Activated CD8-positive, alpha-beta T cell treated with anti-CD3 and anti-CD28 coated beads for 36 hours (primary cell): ENCODE measurements around the gene PDE1C. TPM values are rescaled to one million over a fixed set of nuclear protein-coding genes. Genes with fewer than 3 reads are reported as not detected.

Source experiments
- ATAC-seq: fragments of 200-7000 bp; cut with Tn5 transposase; one replicate; pipeline ENCODE4 v1.10.0; 2021; ENCODE audit warnings: mild to moderate bottlenecking, moderate library complexity
- CTCF ChIA-PET: fragments of 350-600 bp; sonication (Branson Sonifier 250); formaldehyde crosslinking; loops from one replicate; lab custom pipeline; 2021; ENCODE audit warnings: antibody characterized with exemption; lab: Charles Lee
- POLR2A ChIA-PET: fragments of 350-600 bp; sonication (Branson Sonifier 250); formaldehyde crosslinking; loops from one replicate; lab custom pipeline; 2021; ENCODE audit warnings: antibody characterized with exemption; lab: Charles Lee
- DNase-seq: peaks from one replicate; pipeline ENCODE4 v3.0.0-alpha.2; 2020
- H3K27ac Mint-ChIP-seq: one replicate; pipeline ENCODE4 v1.8.0; 2021; ENCODE audit warnings: mild to moderate bottlenecking, mixed read lengths
- H3K27me3 Mint-ChIP-seq: one replicate; pipeline ENCODE4 v1.8.0; 2021; ENCODE audit warnings: mixed read lengths
- H3K36me3 Mint-ChIP-seq: one replicate; pipeline ENCODE4 v1.8.0; 2021; ENCODE audit warnings: low read depth, mixed read lengths
- H3K4me1 Mint-ChIP-seq: one replicate; pipeline ENCODE4 v1.8.0; 2021; ENCODE audit warnings: low read depth, mixed read lengths
- H3K4me3 Mint-ChIP-seq: one replicate; pipeline ENCODE4 v1.8.0; 2021; ENCODE audit warnings: mild to moderate bottlenecking, moderate library complexity, mixed read lengths
- H3K9me3 Mint-ChIP-seq: one replicate; pipeline ENCODE4 v1.8.0; 2021; ENCODE audit warnings: mixed read lengths
- intact Hi-C: fragments of 100-400 bp; cut with micrococcal nuclease; formaldehyde crosslinking; loops from one replicate; pipeline ENCODE4 v1.10.0; 2022
- total RNA-seq, 2 experiments: library from RNA; stranded (reverse); gene quantifications; one replicate each; pipeline ENCODE4 v1.2.3, GENCODE V29; 2021
- TF ChIP-seq, protein P1 (sequence below): fragments of 200-600 bp; IDR thresholded peaks from one replicate; pipeline ENCODE4 v1.8.0; 2022; ENCODE audit warnings: antibody characterized with exemption, mild to moderate bottlenecking

Gene PDE1C
- total RNA-seq, 2 experiments from 2014 or later = not detected

DNA sequence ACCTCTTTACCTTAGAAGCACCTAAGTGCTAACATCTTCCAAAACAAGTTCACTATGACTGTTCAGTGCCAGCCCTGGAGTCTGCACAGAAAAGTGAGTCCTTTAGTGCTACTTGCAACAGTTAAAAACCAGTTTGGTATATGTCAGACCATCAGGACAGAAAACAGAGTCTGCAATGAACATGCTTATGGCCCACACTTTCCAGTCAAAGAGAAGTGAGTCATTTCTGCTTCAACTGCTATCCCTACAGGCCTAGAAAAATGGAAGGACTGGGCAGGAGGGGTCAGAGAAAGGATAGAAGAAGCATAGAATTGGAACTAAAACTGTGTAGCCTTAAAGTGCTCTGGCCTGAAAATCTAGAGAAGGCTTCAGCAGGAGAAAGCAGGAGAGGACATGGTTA lies 108.0 kb downstream of the PDE1C start:
- H3K4me1 Mint-ChIP-seq = no peaks in the 10 kb centered on the region
- DNase-seq = no peak
- H3K27me3 Mint-ChIP-seq = no peaks in the 10 kb centered on the region
- H3K4me3 Mint-ChIP-seq = no peak overlapping the region
- no peaks in the 10 kb centered on the region for H3K36me3 Mint-ChIP-seq
- TF ChIP-seq, protein P1, sequence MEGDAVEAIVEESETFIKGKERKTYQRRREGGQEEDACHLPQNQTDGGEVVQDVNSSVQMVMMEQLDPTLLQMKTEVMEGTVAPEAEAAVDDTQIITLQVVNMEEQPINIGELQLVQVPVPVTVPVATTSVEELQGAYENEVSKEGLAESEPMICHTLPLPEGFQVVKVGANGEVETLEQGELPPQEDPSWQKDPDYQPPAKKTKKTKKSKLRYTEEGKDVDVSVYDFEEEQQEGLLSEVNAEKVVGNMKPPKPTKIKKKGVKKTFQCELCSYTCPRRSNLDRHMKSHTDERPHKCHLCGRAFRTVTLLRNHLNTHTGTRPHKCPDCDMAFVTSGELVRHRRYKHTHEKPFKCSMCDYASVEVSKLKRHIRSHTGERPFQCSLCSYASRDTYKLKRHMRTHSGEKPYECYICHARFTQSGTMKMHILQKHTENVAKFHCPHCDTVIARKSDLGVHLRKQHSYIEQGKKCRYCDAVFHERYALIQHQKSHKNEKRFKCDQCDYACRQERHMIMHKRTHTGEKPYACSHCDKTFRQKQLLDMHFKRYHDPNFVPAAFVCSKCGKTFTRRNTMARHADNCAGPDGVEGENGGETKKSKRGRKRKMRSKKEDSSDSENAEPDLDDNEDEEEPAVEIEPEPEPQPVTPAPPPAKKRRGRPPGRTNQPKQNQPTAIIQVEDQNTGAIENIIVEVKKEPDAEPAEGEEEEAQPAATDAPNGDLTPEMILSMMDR = no peak
- H3K9me3 Mint-ChIP-seq = peaks cover 8% of the 10 kb centered on the region
- no peak for ATAC-seq
- ChIA-PET CTCF (no interaction called here), POLR2A (no interaction called here)
- H3K27ac Mint-ChIP-seq = no peak overlapping the region
- intact Hi-C loops = no loop called here

DNA sequence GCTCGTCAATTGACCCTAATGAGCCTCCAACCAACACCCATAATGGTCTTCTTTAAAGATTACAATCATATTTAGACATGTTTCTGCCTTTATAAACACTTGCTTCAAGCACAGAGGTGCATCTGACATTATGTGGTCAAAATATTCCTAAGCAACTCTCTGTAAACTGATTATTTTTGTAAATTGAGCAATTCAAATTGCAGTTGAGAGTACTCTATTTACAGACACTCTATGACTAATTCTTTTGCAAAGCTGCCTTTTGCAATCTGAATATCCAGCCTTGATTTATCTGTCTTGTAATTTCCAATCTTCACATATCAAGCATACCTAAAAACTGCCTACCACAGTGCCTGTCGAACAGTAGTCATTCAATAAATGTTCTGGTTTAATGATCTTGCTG lies 112.0 kb downstream of the PDE1C start:
- Mint-ChIP-seq H3K9me3 (no peaks in the 10 kb centered on the region), H3K4me3 (no peak overlapping the region), H3K27ac (no peak overlapping the region), H3K4me1 (no peaks in the 10 kb centered on the region), H3K36me3 (no peaks in the 10 kb centered on the region), H3K27me3 (no peaks in the 10 kb centered on the region)
- ChIA-PET POLR2A (no interaction called here), CTCF (no interaction called here)
- intact Hi-C loops = no loop called here
- ATAC-seq (no peak), DNase-seq (no peak)
- TF ChIP-seq, protein P1 = no peak

DNA sequence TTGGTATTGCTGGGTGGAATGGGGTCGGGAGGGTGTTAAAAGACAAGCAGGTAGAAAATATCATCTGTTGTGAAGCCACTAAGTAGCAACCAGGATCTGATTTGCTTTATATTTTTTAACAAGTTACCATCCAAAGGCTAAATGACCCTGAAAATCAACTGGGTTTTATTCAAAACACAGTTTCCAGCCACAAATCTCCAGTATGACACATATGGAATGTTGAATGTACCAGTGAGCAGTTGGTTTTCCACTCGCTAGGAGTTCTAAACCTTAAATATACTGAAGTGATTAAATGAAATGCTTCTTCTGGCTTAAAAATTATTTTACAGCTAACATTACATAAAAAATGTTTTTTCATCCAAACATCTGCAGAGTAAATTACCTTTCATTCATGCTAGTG lies 112.5 kb downstream of the PDE1C start:
- H3K4me1 Mint-ChIP-seq = no peaks in the 10 kb centered on the region
- no peaks in the 10 kb centered on the region for H3K36me3 Mint-ChIP-seq
- no peaks in the 10 kb centered on the region for H3K9me3 Mint-ChIP-seq
- intact Hi-C loops = no loop called here
- H3K4me3 Mint-ChIP-seq = no peak overlapping the region
- ChIA-PET CTCF (interaction anchor here (0.8 kb wide), 1 partner anchor 33 kb away, joined by 3 read pairs; no protein-coding TSS in a partner anchor), POLR2A (no interaction called here)
- no peak for DNase-seq
- H3K27ac Mint-ChIP-seq = no peak overlapping the region
- H3K27me3 Mint-ChIP-seq = no peaks in the 10 kb centered on the region
- no peak for ATAC-seq
- TF ChIP-seq, protein P1 = no peak

DNA sequence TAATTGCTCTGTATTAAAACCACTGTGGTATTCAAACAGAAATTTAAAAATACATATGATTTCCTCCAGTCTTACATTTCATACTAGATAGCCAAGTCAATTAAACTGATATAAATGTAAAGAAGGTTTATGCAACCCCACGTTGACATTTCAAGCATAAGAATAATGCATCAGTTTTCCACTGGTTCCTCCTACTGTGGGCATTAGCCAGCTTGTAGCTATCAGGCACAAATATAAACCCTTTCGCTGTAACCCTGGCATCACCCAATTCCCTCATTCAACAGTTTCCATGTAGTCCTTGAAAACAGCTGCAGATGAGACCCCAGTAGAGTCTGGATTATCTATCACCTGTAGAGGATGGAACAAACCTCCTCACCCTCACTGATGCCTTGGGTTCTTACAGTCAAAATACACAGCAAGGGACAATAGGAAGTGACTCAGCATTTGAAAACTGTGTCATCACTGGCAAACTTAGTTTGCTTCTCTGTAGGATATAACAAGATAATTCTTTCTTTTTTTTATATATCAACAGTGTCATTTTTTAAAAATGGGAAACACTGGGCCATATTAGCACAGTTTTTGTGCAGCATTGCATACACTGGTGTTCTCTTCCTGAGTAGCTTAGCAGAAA lies 113.0 kb downstream of the PDE1C start:
- intact Hi-C loops = no loop called here
- no peaks in the 10 kb centered on the region for H3K36me3 Mint-ChIP-seq
- H3K4me1 Mint-ChIP-seq = no peaks in the 10 kb centered on the region
- DNase-seq (no peak), ATAC-seq (no peak)
- no peaks in the 10 kb centered on the region for H3K9me3 Mint-ChIP-seq
- no peak overlapping the region for H3K4me3 Mint-ChIP-seq
- H3K27ac Mint-ChIP-seq = no peak overlapping the region
- ChIA-PET POLR2A (no interaction called here), CTCF (interaction anchor here (0.5 to 0.8 kb wide), 2 partner anchors 33 to 701 kb away, joined by 3 read pairs; no protein-coding TSS in a partner anchor)
- H3K27me3 Mint-ChIP-seq = no peaks in the 10 kb centered on the region
- TF ChIP-seq, protein P1 = no peak

DNA sequence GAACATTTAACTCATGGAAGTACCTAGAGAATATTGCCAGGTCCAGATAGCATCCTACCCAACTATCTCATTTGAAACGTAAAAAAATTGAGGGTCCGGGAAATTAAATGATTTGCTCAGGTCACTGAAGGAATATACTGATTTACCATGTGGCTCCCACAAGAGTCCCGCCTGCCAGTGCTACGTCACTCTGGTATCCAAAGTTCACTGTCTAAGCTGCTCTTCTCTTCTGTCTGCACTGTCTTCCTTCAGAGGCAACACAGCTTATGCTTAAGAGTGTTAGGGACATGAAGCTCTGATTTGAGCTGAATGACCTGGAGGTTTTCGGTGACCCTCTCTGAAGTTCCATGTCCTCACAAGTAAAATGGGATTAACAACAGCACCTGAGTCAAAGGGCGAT lies 114.6 kb downstream of the PDE1C start:
- no peaks in the 10 kb centered on the region for H3K4me1 Mint-ChIP-seq
- H3K27me3 Mint-ChIP-seq = no peaks in the 10 kb centered on the region
- intact Hi-C loops = no loop called here
- ATAC-seq (no peak), DNase-seq (no peak)
- H3K9me3 Mint-ChIP-seq = no peaks in the 10 kb centered on the region
- POLR2A ChIA-PET = no interaction called here
- no peaks in the 10 kb centered on the region for H3K36me3 Mint-ChIP-seq
- H3K27ac Mint-ChIP-seq = no peak overlapping the region
- CTCF ChIA-PET = no interaction called here
- no peak overlapping the region for H3K4me3 Mint-ChIP-seq
- TF ChIP-seq, protein P1 = no peak
